Measurements from ENCODE around the gene GLDN.
"Not testable (repeated sequence)": the region's sequence is repeated elsewhere in the genome, so short reads cannot be mapped to it uniquely, and the experiment has no call there.

GLDN gene

GRCh38 chr15:51390966-51391422 is 49.5 kb downstream of the GLDN start:
- no peaks in the 10 kb centered on the region for H3K4me1 ChIP-seq
- in situ Hi-C loops (cut with MboI; ENCODE audit: low sequenced_read_pairs), result loop anchor here (10.0 kb wide), 1 partner anchor 226 kb away; no protein-coding TSS in a partner anchor
- no peak overlapping the region for H3K4me3 ChIP-seq
- H3K9me3 ChIP-seq, result no peaks in the 10 kb centered on the region
- DNase-seq (ENCODE audit: low spot score in 2 of 2), result no peak
- H3K36me3 ChIP-seq (replicated peaks), result no peaks in the 10 kb centered on the region
- no peaks in the 10 kb centered on the region for H3K27me3 ChIP-seq (ENCODE audit: low read depth)

GRCh38 chr15:51396921-51397320 is 55.5 kb downstream of the GLDN start:
- H3K4me3 ChIP-seq, result no peak overlapping the region
- no peaks in the 10 kb centered on the region for H3K4me1 ChIP-seq
- no peaks in the 10 kb centered on the region for H3K9me3 ChIP-seq
- no peaks in the 10 kb centered on the region for H3K36me3 ChIP-seq (replicated peaks)
- H3K27me3 ChIP-seq (ENCODE audit: low read depth), result no peaks in the 10 kb centered on the region
- in situ Hi-C loops (cut with MboI; ENCODE audit: low sequenced_read_pairs), result loop anchor here (10.0 kb wide), 1 partner anchor 232 kb away; no protein-coding TSS in a partner anchor
- DNase-seq (ENCODE audit: low spot score in 2 of 2), result no peak

GRCh38 chr15:51398626-51399025 is 57.2 kb downstream of the GLDN start:
- H3K9me3 ChIP-seq, result no peaks in the 10 kb centered on the region
- in situ Hi-C loops (cut with MboI; ENCODE audit: low sequenced_read_pairs), result loop anchor here (10.0 kb wide), 1 partner anchor 234 kb away; no protein-coding TSS in a partner anchor
- no peaks in the 10 kb centered on the region for H3K27me3 ChIP-seq (ENCODE audit: low read depth)
- no peaks in the 10 kb centered on the region for H3K4me1 ChIP-seq
- H3K4me3 ChIP-seq, result no peak overlapping the region
- no peaks in the 10 kb centered on the region for H3K36me3 ChIP-seq (replicated peaks)
- DNase-seq (ENCODE audit: low spot score in 2 of 2), result no peak

GRCh38 chr15:51401051-51401780 is 59.8 kb downstream of the GLDN start:
- Histone ChIP-seq H3K27me3 (ENCODE audit: low read depth) (no peaks in the 10 kb centered on the region), H3K4me1 (no peaks in the 10 kb centered on the region), H3K36me3 (replicated peaks) (no peaks in the 10 kb centered on the region), H3K9me3 (no peaks in the 10 kb centered on the region), H3K4me3 (no peak overlapping the region)
- in situ Hi-C loops (cut with MboI; ENCODE audit: low sequenced_read_pairs), result no loop called here
- no peak for DNase-seq (ENCODE audit: low spot score in 2 of 2)

GRCh38 chr15:51401872-51402517 is 60.5 kb downstream of the GLDN start:
- no peaks in the 10 kb centered on the region for H3K9me3 ChIP-seq
- in situ Hi-C loops (cut with MboI; ENCODE audit: low sequenced_read_pairs), result no loop called here
- no peaks in the 10 kb centered on the region for H3K4me1 ChIP-seq
- DNase-seq (ENCODE audit: low spot score in 2 of 2), result peak in 1 of 2 experiments; percentile 72
- no peaks in the 10 kb centered on the region for H3K27me3 ChIP-seq (ENCODE audit: low read depth)
- H3K4me3 ChIP-seq, result no peak overlapping the region
- H3K36me3 ChIP-seq (replicated peaks), result no peaks in the 10 kb centered on the region

- H3K36me3 ChIP-seq (replicated peaks), result no peaks in the 10 kb centered on the region
- no peak overlapping the region for H3K4me3 ChIP-seq
- H3K9me3 ChIP-seq, result no peaks in the 10 kb centered on the region
- peak; percentile 43 to 52 for DNase-seq (ENCODE audit: low spot score in 2 of 2)
- in situ Hi-C loops (cut with MboI; ENCODE audit: low sequenced_read_pairs), result no loop called here
- H3K27me3 ChIP-seq (ENCODE audit: low read depth), result no peaks in the 10 kb centered on the region
- no peaks in the 10 kb centered on the region for H3K4me1 ChIP-seq
Measured at GRCh38 chr15:51403072-51403878, 61.8 kb downstream of the GLDN start.

GRCh38 chr15:51403946-51404695 is 62.7 kb downstream of the GLDN start:
- Histone ChIP-seq H3K9me3 (no peaks in the 10 kb centered on the region), H3K36me3 (replicated peaks) (no peaks in the 10 kb centered on the region), H3K27me3 (ENCODE audit: low read depth) (no peaks in the 10 kb centered on the region), H3K4me1 (no peaks in the 10 kb centered on the region), H3K4me3 (no peak overlapping the region)
- in situ Hi-C loops (cut with MboI; ENCODE audit: low sequenced_read_pairs), result no loop called here
- no peak for DNase-seq (ENCODE audit: low spot score in 2 of 2)

GRCh38 chr15:51405693-51406523 is 64.5 kb downstream of the GLDN start:
- Histone ChIP-seq H3K9me3 (no peaks in the 10 kb centered on the region), H3K36me3 (replicated peaks) (no peaks in the 10 kb centered on the region), H3K4me1 (no peaks in the 10 kb centered on the region), H3K4me3 (no peak overlapping the region), H3K27me3 (ENCODE audit: low read depth) (no peaks in the 10 kb centered on the region)
- in situ Hi-C loops (cut with MboI; ENCODE audit: low sequenced_read_pairs), result no loop called here
- DNase-seq (ENCODE audit: low spot score in 2 of 2), result no peak

- no peak overlapping the region for H3K4me3 ChIP-seq
- no peak for DNase-seq (ENCODE audit: low spot score in 2 of 2)
- no peaks in the 10 kb centered on the region for H3K9me3 ChIP-seq
- no peaks in the 10 kb centered on the region for H3K36me3 ChIP-seq (replicated peaks)
- H3K4me1 ChIP-seq, result no peaks in the 10 kb centered on the region
- H3K27me3 ChIP-seq (ENCODE audit: low read depth), result no peaks in the 10 kb centered on the region
- in situ Hi-C loops (cut with MboI; ENCODE audit: low sequenced_read_pairs), result no loop called here
Measured at GRCh38 chr15:51414256-51414860, 72.9 kb downstream of the GLDN start.

GRCh38 chr15:51416129-51416528 is 74.7 kb downstream of the GLDN start:
- H3K36me3 ChIP-seq (replicated peaks), result no peaks in the 10 kb centered on the region
- in situ Hi-C loops (cut with MboI; ENCODE audit: low sequenced_read_pairs), result no loop called here
- DNase-seq (ENCODE audit: low spot score in 2 of 2), result no peak
- H3K27me3 ChIP-seq (ENCODE audit: low read depth), result no peaks in the 10 kb centered on the region
- no peak overlapping the region for H3K4me3 ChIP-seq
- no peaks in the 10 kb centered on the region for H3K4me1 ChIP-seq
- no peaks in the 10 kb centered on the region for H3K9me3 ChIP-seq

- H3K9me3 ChIP-seq; H3K4me1 ChIP-seq; H3K27me3 ChIP-seq (ENCODE audit: low read depth); in situ Hi-C loops (cut with MboI; ENCODE audit: low sequenced_read_pairs); H3K36me3 ChIP-seq (replicated peaks); DNase-seq (ENCODE audit: low spot score in 2 of 2); H3K4me3 ChIP-seq: not testable (repeated sequence)
Measured at GRCh38 chr15:51423040-51423439, 81.6 kb downstream of the GLDN start.

GRCh38 chr15:51424780-51425179 is 83.3 kb downstream of the GLDN start:
- H3K4me1 ChIP-seq, result no peaks in the 10 kb centered on the region
- H3K27me3 ChIP-seq (ENCODE audit: low read depth), result no peaks in the 10 kb centered on the region; the same call in 1 of the 2 replicates
- H3K9me3 ChIP-seq, result no peaks in the 10 kb centered on the region
- in situ Hi-C loops (cut with MboI; ENCODE audit: low sequenced_read_pairs), result no loop called here
- DNase-seq (ENCODE audit: low spot score in 2 of 2), result no peak
- H3K36me3 ChIP-seq (replicated peaks), result no peaks in the 10 kb centered on the region
- H3K4me3 ChIP-seq, result no peak overlapping the region

All from HAP-1 (cell line).